Uterus (tissue), 2 donors: ENCODE results near the gene GATA3.

ENCODE experiments used
- CTCF ChIP-seq, 4 experiments: fragments of 200-600 bp in 2 of 4; fragments of 450-650 bp in 2 of 4; sonication (generic) in 2 of 4; IDR thresholded peaks; one replicate each; pipeline ENCODE4 v1.5.1; 2016 to 2019; ENCODE audit warnings: antibody characterized with exemption in 4 of 4, mild to moderate bottlenecking in 2 of 4, moderate library complexity in 1 of 4
- POLR2A ChIP-seq, 2 donors: fragments of 450-650 bp; IDR thresholded peaks; one replicate each; pipeline ENCODE4 v1.6.1; 2016; ENCODE audit warnings: antibody characterized with exemption in 2 of 2, mild to moderate bottlenecking in 1 of 2, moderate library complexity in 1 of 2

GRCh38 chr10:8071666-8072065 lies 17.2 kb downstream of the GATA3 start:
- TF ChIP-seq CTCF (IDR thresholded peaks at IDR 0.05) (no peak), POLR2A (IDR thresholded peaks at IDR 0.05) (no peak)
